Measurements from ENCODE around the gene BOD1.

BOD1 gene

DNA sequence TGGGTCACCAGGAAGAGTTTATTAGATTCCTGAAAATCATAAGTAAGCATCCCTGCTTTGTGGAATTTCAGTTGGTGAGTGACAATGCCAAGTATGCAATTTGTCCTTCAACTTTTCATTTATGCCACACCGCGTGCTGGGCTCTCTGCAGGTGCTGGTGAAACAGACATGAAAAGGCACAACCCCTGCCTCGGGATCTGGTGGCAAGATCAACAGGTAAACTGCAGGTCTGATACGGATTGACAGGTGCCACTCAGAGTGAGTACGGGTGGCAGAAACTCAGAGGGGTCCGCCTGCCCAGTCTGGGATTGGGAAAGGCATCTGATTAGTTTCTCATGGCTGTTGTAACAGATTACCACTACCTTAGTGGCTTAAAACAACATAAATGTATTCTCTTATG is 40.5 kb downstream of the BOD1 start:
- DNase-seq, result no peak

DNA sequence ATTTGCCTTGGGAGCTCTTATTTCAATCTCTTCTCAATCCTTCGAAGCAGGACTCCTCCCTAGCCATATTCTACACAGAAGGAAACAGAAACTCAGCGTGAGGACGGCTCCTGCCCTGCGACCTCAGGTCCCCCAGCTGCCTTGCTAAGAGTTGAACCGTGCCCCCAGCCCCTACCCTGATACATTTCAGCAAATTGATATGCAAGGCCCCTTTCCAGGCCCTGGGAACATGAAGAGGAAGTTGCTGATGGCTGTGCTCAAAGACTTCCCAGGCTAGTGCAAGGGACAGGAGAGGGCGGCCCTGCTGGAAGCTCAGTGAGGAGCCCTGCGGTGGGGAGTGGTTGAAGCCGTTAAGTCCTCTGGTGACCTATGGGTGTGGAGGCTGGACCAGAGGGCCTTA is 41.5 kb downstream of the BOD1 start:
- DNase-seq, result no peak

DNA sequence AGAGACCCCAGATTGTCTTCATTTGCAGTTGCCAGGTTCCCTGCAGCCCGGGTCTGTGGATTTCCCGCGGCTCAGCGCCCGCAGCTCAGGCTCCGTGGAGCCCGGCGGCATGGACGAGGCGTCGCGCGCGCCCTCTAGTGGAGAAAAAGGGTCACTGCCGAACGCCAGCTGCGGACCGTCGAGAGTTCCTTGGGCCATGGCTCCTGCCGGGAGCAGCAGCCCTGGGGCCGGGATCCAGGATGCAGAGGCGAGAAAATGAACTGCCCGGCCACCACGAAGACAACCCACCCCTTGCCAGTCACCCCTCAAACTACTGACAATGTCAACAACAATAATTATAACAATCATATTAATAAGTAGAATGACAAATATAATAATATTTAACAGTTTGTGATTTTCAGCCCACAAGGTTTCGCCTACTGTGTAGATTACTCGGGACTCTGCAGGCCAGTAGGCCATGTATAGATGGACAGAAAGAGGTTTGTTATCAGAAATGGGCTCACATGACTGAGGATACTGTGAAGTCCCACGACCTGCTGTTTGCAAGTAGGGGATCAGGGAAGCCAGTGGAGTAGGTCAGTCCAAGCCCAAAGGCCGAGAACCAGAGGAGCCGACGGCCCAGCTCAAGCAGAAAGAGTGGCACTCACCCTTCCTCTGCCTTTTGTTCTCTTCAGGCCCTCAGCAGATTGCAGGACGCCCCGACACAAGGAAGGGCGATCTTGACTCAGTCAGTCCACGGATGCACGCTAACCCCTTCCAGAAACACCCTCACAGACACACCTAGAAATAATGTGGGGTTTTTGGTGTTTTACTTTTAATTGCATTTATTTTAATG is 43.1 kb downstream of the BOD1 start:
- DNase-seq, result peak; percentile 47 to 86

DNA sequence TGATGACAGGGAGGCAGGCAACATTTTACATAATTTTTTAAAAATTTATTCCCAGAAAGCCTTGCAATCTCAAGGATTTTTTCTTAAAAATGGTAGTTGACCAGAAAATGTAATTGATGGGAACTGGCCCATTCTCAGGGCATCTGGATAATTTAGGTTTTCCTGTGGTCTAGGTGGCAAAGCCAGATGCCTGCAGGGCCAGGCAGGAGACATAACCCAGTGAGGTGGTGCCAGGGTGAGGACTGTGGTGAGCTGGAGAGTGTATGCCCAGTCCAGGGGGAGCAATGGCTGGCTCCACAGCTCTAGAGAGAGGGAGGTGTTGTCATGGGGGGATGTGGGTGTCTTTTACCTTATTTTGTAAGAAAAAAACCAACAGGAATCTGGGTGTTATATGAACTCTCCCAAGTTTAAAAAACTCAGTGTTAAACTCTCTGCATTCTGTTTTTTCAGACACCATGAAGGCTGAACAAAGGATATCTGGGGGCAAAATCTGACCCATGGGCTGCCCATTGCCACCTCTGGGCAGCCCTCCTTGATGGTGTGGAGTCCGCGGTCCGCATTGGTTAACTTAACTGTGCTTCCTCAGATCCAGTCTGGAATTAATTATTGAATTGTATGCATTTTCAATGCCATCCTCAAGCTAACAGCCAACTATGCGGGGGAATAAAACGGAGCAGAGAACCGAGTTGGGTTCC is 43.9 kb downstream of the BOD1 start:
- DNase-seq, result no peak

DNA sequence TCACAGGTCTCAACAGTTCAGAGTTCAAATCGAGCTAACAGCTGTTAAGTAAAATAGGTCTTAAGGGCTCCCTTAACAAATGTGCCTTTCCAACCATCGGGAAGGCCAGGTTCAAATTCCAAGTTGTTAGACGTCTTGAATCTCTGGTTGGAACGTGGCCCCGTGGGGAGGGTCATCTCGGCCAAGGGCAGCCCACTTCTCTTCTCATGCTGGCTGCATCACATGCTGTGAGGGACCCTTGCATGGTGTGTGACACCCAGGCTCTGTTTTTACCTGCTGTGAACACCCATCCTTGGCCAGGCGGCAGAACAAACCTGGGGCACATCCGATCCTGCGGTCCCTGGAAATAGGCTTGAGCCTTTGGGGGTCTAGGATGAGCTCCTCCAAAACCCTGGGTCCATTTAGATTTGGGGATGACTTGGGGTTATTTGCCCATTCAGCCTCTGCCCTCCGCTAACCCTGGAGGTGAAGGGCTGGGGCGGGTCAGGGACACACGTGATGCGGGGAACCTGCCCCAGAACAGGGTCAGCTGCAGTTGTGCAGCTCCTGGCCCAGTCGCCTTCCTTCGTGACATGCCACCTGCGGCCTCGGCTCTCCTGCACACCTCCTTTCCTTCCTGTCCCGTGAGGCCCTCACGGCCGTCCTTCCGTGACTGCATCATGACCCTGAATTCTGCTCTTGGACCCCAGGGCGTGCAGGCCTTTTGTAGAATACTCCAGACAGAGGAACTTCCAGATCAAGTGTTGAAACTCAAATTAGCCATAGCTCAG is 45.9 kb downstream of the BOD1 start:
- no peak for DNase-seq

DNA sequence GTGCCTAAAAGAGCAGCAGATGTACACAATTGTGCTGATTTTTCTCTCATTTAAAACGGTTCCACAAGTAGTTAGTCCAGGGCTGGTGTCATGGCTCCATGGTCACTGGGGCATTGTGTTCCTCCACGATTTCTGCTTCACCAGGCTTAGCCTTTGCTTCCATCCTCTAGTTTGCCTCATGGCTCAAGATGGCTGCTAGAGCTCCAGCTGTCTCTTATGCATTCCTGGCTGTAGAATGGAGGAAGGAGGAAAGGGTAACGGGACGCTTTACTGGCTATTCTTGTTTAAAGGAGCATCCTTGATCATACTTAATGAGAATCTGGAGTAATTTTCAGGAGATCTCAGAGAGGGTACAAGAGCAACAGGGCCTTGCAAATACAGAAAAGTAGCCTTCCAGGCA is 47.7 kb downstream of the BOD1 start:
- no peak for DNase-seq

DNA sequence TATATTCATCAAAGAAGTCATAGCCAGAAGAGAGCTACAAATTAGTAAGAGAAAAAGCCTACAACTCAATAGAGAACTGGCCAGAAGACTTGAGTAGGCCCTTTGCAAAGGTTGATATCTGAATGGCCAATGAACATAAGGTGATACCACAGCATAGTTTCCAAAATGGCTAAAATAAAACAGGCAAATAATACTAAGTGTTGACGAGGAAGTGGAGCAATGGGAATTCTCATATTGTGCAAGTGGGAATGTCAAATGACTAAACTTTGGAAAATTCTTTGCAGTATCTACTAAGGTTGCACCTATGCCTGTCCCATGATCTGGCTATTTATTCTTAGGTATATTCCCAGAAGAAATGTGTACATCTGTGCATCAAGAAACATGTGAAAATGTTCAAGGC is 48.3 kb downstream of the BOD1 start:
- no peak for DNase-seq

DNA sequence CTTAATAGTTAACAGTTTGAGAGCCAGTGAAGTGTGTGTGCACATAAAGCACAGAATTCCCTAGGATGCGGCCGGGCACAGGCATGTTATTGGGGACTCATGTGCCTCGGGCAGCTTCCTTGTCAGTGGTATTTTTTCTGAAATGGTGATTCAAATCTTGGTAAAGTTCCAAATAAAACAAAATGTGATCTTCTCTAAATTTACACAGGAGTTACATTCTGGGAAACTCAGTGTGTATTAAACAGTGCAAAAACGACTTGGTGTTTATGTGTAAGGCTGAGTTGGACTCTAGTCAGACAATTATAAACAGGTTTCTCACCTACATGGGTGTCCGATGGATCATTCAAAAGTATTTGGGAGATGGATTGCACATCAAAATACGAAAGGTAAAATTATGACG is 48.9 kb downstream of the BOD1 start:
- no peak for DNase-seq

DNA sequence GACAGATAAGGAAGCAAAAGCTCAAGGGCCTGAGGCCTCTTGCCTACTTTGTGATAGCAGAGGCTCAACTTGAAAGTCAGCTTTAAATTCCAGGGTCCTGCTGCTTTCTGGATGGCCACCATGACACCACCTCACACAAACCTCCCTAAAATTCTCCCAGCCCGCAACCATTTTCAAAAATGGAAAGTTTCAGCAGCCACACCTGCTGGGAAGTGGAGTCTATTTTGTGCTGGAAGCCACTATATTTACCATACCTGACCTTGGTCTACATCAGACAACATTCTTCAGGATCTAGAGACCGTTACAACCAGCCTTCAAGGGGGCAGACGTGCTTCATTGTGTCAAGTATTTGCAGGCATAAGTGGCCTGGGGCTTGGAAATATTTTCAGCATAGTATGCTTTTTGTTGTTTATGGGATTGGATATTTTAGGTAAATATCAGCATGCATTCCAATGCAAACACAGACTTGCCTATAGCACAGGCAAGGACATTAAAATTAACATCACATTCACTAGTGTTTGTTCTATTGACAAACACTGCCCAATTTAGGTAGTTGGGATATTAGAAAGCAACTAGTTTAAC is 50.9 kb downstream of the BOD1 start:
- DNase-seq, result no peak

DNA sequence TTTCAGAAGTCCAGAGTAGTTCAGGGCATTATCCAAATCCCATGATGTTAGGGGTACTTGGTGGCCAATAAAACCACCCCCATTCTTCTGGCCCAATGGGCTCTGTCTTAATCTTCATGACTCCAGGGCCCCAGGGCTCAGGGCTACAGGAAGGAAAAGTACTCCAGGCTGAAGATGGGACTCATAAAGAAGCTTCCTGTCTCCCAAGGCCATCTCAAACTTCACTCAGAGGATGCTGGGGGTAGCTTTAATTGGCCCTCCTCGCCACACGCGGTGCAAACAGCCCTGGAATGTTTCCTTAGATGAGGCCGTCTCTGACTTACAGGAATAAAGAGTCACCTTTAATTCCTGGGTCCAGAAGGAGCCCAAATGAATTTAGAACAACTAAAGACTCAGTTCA is 52.3 kb downstream of the BOD1 start:
- DNase-seq, result no peak

DNA sequence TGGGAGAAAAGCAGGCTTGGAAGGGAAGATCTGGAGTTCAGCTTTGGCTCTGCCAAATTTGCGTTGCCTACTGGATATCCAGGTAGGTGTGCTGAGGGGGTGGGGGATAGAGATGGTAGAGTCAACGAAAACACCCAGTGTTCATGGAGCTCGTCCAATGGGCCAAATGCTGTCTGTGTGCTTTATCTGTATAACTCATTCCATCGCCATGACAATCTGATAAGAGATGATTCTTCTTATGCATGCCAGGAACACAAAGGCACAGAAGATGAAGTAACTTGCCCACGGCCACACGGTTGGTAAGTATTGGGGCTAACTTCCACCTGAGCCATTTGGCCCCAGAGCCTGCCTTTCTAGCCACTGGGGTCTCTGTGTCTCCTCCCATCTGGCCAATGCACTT is 53.2 kb downstream of the BOD1 start:
- DNase-seq, result no peak

DNA sequence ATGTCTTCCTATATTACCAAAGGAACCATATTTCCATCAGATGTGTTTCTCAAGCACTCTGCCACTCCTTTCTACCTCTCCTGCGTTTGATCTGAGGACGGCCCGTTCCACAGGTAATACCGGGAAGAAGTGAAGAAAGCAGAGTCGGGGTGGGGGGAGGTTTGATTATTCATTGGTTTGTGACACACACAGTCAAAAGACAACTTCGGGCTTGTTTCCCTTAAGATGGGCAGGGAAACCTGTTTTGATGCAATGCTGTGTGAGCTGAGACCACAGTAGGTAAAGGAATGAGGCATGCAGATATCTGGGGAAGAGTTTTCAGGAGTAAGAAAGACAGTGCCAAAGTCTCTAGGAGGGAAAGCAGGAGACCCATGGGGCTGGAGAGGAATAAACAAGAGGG is 54.0 kb downstream of the BOD1 start:
- DNase-seq, result no peak
